OCI-LY1 (cell line): ENCODE results near the gene CLCN5.

Experiments used
- EZH2 ChIP-seq: fragments of 200-600 bp; sonication (generic), shearing (Covaris generic); IDR thresholded peaks from 2 replicates; pipeline ENCODE4 v1.8.0; 2017; ENCODE audit warnings: borderline replicate concordance, mixed run types, mild to moderate bottlenecking, antibody characterized with exemption, low read length, moderate library complexity, mixed read lengths
- TF ChIP-seq, protein P1 (sequence below): fragments of 200-600 bp; sonication (generic), shearing (Covaris generic); IDR thresholded peaks from 2 replicates; pipeline ENCODE4 v1.5.1; 2017; ENCODE audit warnings: mild to moderate bottlenecking, antibody characterized with exemption, low read length, moderate library complexity, mixed read lengths

DNA sequence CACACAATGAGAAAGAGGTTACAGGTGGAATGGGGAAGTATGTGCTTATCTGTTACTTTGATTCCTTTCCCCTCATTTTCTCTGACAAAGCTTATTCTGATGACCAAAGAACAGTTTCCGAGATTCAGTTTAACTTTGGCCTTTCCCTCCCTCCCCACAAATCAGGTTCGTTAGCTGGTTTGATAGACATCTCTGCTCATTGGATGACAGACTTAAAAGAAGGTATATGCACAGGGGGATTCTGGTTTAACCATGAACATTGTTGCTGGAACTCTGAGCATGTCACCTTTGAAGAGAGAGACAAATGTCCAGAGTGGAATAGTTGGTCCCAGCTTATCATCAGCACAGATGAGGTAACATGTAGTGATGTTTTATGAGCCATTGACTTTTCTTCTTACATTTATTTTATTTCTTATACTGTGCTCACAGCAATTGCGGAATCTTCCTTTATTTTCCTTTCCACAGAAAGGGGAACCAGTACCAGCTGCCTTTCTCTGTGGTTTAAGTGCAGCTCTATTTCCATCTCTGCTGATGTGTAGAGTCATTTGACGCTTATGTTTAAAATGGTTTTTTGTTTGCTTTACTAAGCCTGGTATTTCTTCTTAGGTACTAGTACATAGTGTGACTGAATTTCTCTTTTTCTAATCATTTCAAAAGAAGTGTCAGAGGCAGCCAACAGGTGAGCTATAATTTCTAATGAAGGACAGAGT, 153.4 kb downstream of the CLCN5 start:
- TF ChIP-seq, protein P1, sequence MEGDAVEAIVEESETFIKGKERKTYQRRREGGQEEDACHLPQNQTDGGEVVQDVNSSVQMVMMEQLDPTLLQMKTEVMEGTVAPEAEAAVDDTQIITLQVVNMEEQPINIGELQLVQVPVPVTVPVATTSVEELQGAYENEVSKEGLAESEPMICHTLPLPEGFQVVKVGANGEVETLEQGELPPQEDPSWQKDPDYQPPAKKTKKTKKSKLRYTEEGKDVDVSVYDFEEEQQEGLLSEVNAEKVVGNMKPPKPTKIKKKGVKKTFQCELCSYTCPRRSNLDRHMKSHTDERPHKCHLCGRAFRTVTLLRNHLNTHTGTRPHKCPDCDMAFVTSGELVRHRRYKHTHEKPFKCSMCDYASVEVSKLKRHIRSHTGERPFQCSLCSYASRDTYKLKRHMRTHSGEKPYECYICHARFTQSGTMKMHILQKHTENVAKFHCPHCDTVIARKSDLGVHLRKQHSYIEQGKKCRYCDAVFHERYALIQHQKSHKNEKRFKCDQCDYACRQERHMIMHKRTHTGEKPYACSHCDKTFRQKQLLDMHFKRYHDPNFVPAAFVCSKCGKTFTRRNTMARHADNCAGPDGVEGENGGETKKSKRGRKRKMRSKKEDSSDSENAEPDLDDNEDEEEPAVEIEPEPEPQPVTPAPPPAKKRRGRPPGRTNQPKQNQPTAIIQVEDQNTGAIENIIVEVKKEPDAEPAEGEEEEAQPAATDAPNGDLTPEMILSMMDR: no peak
- TF ChIP-seq EZH2: no peak
